K562 (cell line): ENCODE measurements around the gene LIMS2. TPM values are rescaled to one million over a fixed set of nuclear protein-coding genes. Genes with fewer than 3 reads are reported as not detected.

Experiments
- ATAC-seq: fragments of 200-7000 bp; cut with Tn5 transposase; 3 replicates; pipeline ENCODE4 v1.9.1; 2020; ENCODE audit warnings: moderate library complexity
- BruUV-seq: library from RNA; stranded (reverse); fragments of 400-500 nt; replicated peaks from 2 replicates; lab custom pipeline; 2021; lab: Mats Ljungman, UMichigan
- CTCF ChIA-PET: fragments of 300-600 bp; formaldehyde crosslinking; extraction: SDS; loops from one replicate; lab custom pipeline; 2021; ENCODE audit warnings: low intra/inter-chr PET ratio; lab: Yijun Ruan, JAX
- POLR2A ChIA-PET: fragments of 300-600, 350-650 bp; sonication (Branson Sonifier 250); formaldehyde crosslinking; extraction: SDS; loops from one replicate; lab custom pipeline; 2021; ENCODE audit warnings: antibody characterized with exemption, inconsistent platforms; lab: Yijun Ruan, JAX
- DNase-seq, 4 experiments: peaks; one replicate each; pipeline versions ENCODE4 v3.0.0 to v3.0.0-alpha.2; 2011 to 2018; ENCODE audit warnings: low spot score in 3 of 4, mixed read lengths in 3 of 4; ENCODE audit errors: extremely low read depth in 1 of 4
- FAIRE-seq: peaks from 2 replicates; lab custom pipeline; 2011; peaks lifted over from hg19 to GRCh38; lab: Jason Lieb, UNC
- H2AFZ ChIP-seq: 2 replicates; pipeline ENCODE4 v1.6.0; 2011; ENCODE audit warnings: low read depth, low read length, control low read depth, inconsistent platforms
- H3K27ac ChIP-seq: fragments of 200-600 bp; 3 replicates; pipeline ENCODE4 v1.8.0; 2011; ENCODE audit warnings: low read depth, mild to moderate bottlenecking, control low read depth, inconsistent platforms, low read length, moderate library complexity, mixed read lengths; ENCODE audit errors: extremely low read depth
- H3K27me3 ChIP-seq, 2 experiments: fragments of 300-600 bp in 1 of 2; 2 replicates in 1 of 2; 3 replicates in 1 of 2; pipeline versions ENCODE4 v1.6.0 to v1.8.0; 2011; ENCODE audit warnings: inconsistent platforms in 2 of 2, low read length in 2 of 2, mild to moderate bottlenecking in 1 of 2, mixed read lengths in 1 of 2, moderate library complexity in 1 of 2; ENCODE audit not compliant: control insufficient read depth in 2 of 2, insufficient read depth in 2 of 2
- H3K36me3 ChIP-seq: fragments of 300-600 bp; 3 replicates; pipeline ENCODE4 v1.8.0; 2011; ENCODE audit warnings: mild to moderate bottlenecking, low read length, inconsistent platforms; ENCODE audit not compliant: control insufficient read depth, insufficient read depth
- H3K4me1 ChIP-seq, 2 experiments: fragments of 200-600 bp in 1 of 2; replicated peaks in 1 of 2; 2 replicates in 1 of 2; 3 replicates in 1 of 2; pipeline versions ENCODE4 v1.5.1 to v1.8.0; 2011; ENCODE audit warnings: inconsistent platforms in 2 of 2, low read length in 2 of 2, mild to moderate bottlenecking in 1 of 2, mixed read lengths in 1 of 2, moderate library complexity in 1 of 2; ENCODE audit not compliant: control insufficient read depth in 2 of 2, insufficient read depth in 2 of 2
- H3K4me2 ChIP-seq: 2 replicates; pipeline ENCODE4 v1.6.1; 2011; ENCODE audit warnings: low read length, control low read depth, inconsistent platforms, mixed read lengths; ENCODE audit not compliant: insufficient read depth
- H3K4me3 ChIP-seq: fragments of 200-600 bp; sonication (generic), shearing (Covaris generic); 2 replicates; pipeline ENCODE4 v1.5.1; 2016; ENCODE audit warnings: control low read depth, inconsistent platforms
- H3K79me2 ChIP-seq: fragments of 200-600 bp; 3 replicates; pipeline ENCODE4 v1.8.0; 2011; ENCODE audit warnings: low read length, inconsistent platforms; ENCODE audit not compliant: control insufficient read depth, insufficient read depth
- H3K9ac ChIP-seq, 2 experiments: 2 replicates each; pipeline versions ENCODE4 v1.6.0 to v1.6.1; 2011; ENCODE audit warnings: low read depth in 2 of 2, low read length in 2 of 2, control low read depth in 1 of 2, inconsistent platforms in 1 of 2, mild to moderate bottlenecking in 1 of 2, mixed read lengths in 1 of 2; ENCODE audit not compliant: insufficient read depth in 1 of 2
- H3K9me1 ChIP-seq: one replicate; pipeline ENCODE4 v1.6.0; 2011; ENCODE audit warnings: inconsistent platforms, mild to moderate bottlenecking, low read length, moderate library complexity; ENCODE audit not compliant: control insufficient read depth, insufficient read depth
- H3K9me3 ChIP-seq: replicated peaks from 2 replicates; pipeline ENCODE4 v1.5.1; 2011; ENCODE audit warnings: low read depth, low read length, inconsistent platforms; ENCODE audit not compliant: control insufficient read depth, insufficient read depth
- H4K20me1 ChIP-seq: replicated peaks from 2 replicates; pipeline ENCODE4 v1.6.1; 2011; ENCODE audit warnings: low read length, inconsistent platforms, mixed read lengths; ENCODE audit not compliant: control insufficient read depth, insufficient read depth
- BRF2 ChIP-seq: IDR thresholded peaks from 3 replicates; pipeline ENCODE4 v1.6.1; 2011; ENCODE audit warnings: borderline replicate concordance, mild to moderate bottlenecking; ENCODE audit not compliant: insufficient read length, insufficient read depth
- CBX8 ChIP-seq: fragments of 200-600 bp; sonication (generic); IDR thresholded peaks from 2 replicates; pipeline ENCODE4 v1.6.1; 2012; ENCODE audit warnings: borderline replicate concordance, mixed run types, low read depth, mild to moderate bottlenecking, moderate library complexity, mixed read lengths, low read length, control low read depth, inconsistent platforms; ENCODE audit not compliant: poor library complexity, severe bottlenecking; ENCODE audit errors: extremely low read depth
- CREB1 ChIP-seq, 2 experiments: sonication (generic) in 1 of 2; formaldehyde crosslinking in 1 of 2; IDR thresholded peaks; 2 replicates each; pipeline versions ENCODE4 v1.6.1 to v1.8.0; 2012 to 2022; ENCODE audit warnings: inconsistent platforms in 1 of 2, mild to moderate bottlenecking in 1 of 2, missing genetic modification reagents in 1 of 2, moderate library complexity in 1 of 2
- E2F3 ChIP-seq: fragments of 250-450 bp; sonication (Bioruptor Pico); IDR thresholded peaks from 2 replicates; pipeline ENCODE4 v1.4.0; 2020; ENCODE audit warnings: mild to moderate bottlenecking
- MAFG ChIP-seq: fragments of 450-650 bp; conservative IDR thresholded peaks from 2 replicates; pipeline ENCODE4 v1.6.1; 2016; ENCODE audit warnings: missing genetic modification characterization, missing compliant biosample characterization
- NR4A1 ChIP-seq, 2 experiments: fragments of 250-450 bp in 1 of 2; fragments of 450-650 bp in 1 of 2; sonication (Bioruptor Pico) in 1 of 2; IDR thresholded peaks; 2 replicates each; pipeline versions ENCODE4 v1.4.0 to v1.6.1; 2016 to 2020; ENCODE audit warnings: mild to moderate bottlenecking in 2 of 2, missing compliant biosample characterization in 1 of 2, missing genetic modification characterization in 1 of 2, moderate library complexity in 1 of 2
- RFX5 ChIP-seq: IDR thresholded peaks from 2 replicates; pipeline ENCODE4 v1.6.1; 2011; ENCODE audit warnings: low read depth, mild to moderate bottlenecking, improper control_type of control experiment, low read length
- SMARCB1 ChIP-seq: IDR thresholded peaks from 2 replicates; pipeline ENCODE4 v1.6.1; 2011; ENCODE audit warnings: improper control_type of control experiment, low read depth; ENCODE audit not compliant: insufficient read length
- SMC3 ChIP-seq: conservative IDR thresholded peaks from 2 replicates; pipeline ENCODE4 v1.6.1; 2011; ENCODE audit warnings: low read depth, low read length, improper control_type of control experiment; ENCODE audit not compliant: insufficient read depth
- TAF9B ChIP-seq: fragments of 450-650 bp; IDR thresholded peaks from 2 replicates; pipeline ENCODE4 v1.6.1; 2018; ENCODE audit warnings: mild to moderate bottlenecking; ENCODE audit not compliant: partially characterized antibody
- TCF15 ChIP-seq: fragments of 250-450 bp; sonication (Bioruptor Pico); IDR thresholded peaks from 2 replicates; pipeline ENCODE4 v1.8.0; 2022; ENCODE audit warnings: moderate library complexity, mild to moderate bottlenecking, inconsistent platforms
- ZNF311 ChIP-seq: fragments of 250-450 bp; sonication (Bioruptor Pico); IDR thresholded peaks from 2 replicates; pipeline ENCODE4 v1.4.0; 2020; ENCODE audit warnings: mild to moderate bottlenecking, moderate library complexity
- WGBS: fragments of 100-300 bp; shearing (Covaris generic); methylation state at CpG from one replicate; pipeline ENCODE4 v1.1.6; 2016; ENCODE audit warnings: low coverage, mixed read lengths; ENCODE audit not compliant: insufficient coverage; ENCODE audit errors: missing lambda C conversion rate; 5-methylcytosine and 5-hydroxymethylcytosine counted together
- in situ Hi-C: fragments of 300-500 bp; cut with MboI; formaldehyde crosslinking; loops from 4 replicates; pipeline ENCODE4 v1.15.0; 2018; ENCODE audit warnings: inconsistent platforms, mixed read lengths
- intact Hi-C: fragments of 100-400 bp; cut with micrococcal nuclease; formaldehyde crosslinking; loops from 2 replicates; pipeline ENCODE4 v1.14.2; 2022
- polyA plus RNA-seq, 8 experiments: library from polyadenylated mRNA; depleted of rRNA in 4 of 8; stranded (reverse) in 5 of 8; unstranded in 3 of 8; fragments of >200 nt; fragmentation: Nextera tagmentation in 2 of 8; fragmentation: Illumina TruSeq in 1 of 8; extraction: Ambion mirVana in 2 of 8; extraction: Trizol in 1 of 8; gene quantifications; 2 replicates each; pipeline versions ENCODE4 v1.2.1 to v1.2.3, GENCODE V29; 2011 to 2014; ENCODE audit warnings: inconsistent platforms in 1 of 8, missing spikeins in 1 of 8
- total RNA-seq, 7 experiments: library from RNA; depleted of rRNA in 6 of 7; stranded (reverse); fragments of >200 nt in 6 of 7; fragmentation: Illumina TruSeq in 2 of 7; extraction: Trizol in 2 of 7; gene quantifications; 2 replicates each; pipeline versions ENCODE4 v1.2.1 to v1.2.3, GENCODE V29; 2011 to 2021; ENCODE audit warnings: low replicate concordance in 1 of 7

LIMS2 gene
- total and polyA plus RNA-seq, 9 of the 15 experiments (the other 6 are each of a cell fraction or from before 2014, with no cell fraction given) = 0.04 to 0.22 TPM; not detected in 7

GRCh38 chr2:127695491-127696472 is 20.5 kb upstream of the LIMS2 start (continued):
- TF ChIP-seq SMARCB1 (no peak), MAFG (no peak), CREB1 (IDR thresholded peaks at IDR 0.05) (no peak), CREB1 (CRISPR knock-in tag; IDR thresholded peaks at IDR 0.05) (no peak), ZNF311 (no peak), RFX5 (no peak)

- Histone ChIP-seq H4K20me1 (no peaks in the 10 kb centered on the region), H3K9ac (no peak overlapping the region), H3K27me3 (no peaks in the 10 kb centered on the region), H3K4me3 (no peak overlapping the region), H2AFZ (no peak overlapping the region), H3K27ac (no peak overlapping the region), H3K9me3 (peaks cover 3% of the 10 kb centered on the region; the same call in 1 of the 2 replicates), H3K9me1 (no peaks in the 10 kb centered on the region), H3K79me2 (no peaks in the 10 kb centered on the region), H3K36me3 (no peaks in the 10 kb centered on the region), H3K4me2 (no peak overlapping the region), H3K4me1 (peaks cover under 1 to 5% of the 10 kb centered on the region in 2 experiments; a peak in 3 of 5 replicates)
- no peak for ATAC-seq
- POLR2A ChIA-PET = no interaction called here
- intact Hi-C loops = no loop called here
- DNase-seq = no peak
- CTCF ChIA-PET = no interaction called here
- BruUV-seq = no TSS peak
- in situ Hi-C loops = no loop called here
- WGBS = 43% methylated on average over 5 of the region's 9 CpGs
- TF ChIP-seq CBX8 (no peak), TCF15 (CRISPR knock-in tag) (no peak), TAF9B (no peak), E2F3 (CRISPR knock-in tag) (no peak), NR4A1 (CRISPR knock-in tag; IDR thresholded peaks at IDR 0.05) (no peak), NR4A1 (tag; IDR thresholded peaks at IDR 0.05) (no peak), BRF2 (no peak), SMC3 (no peak)
- no peak for FAIRE-seq
Measured at GRCh38 chr2:127694986-127695385, 19.7 kb upstream of the LIMS2 start.
